Measurements from ENCODE around the gene AGAP2.

The AGAP2 gene

GRCh38 chr12:57724003-57724935, 14.3 kb downstream of the AGAP2 start:
- no peaks in the 10 kb centered on the region for H3K27me3 ChIP-seq (ENCODE audit: insufficient read depth, poor library complexity, severe bottlenecking)
- H3K4me3 ChIP-seq (replicated peaks; ENCODE audit: insufficient read depth, low read length), result no peak overlapping the region
- TF ChIP-seq SPI1 (IDR thresholded peaks at IDR 0.05; ENCODE audit: borderline replicate concordance, low read depth), result no peak
- no peak for DNase-seq (ENCODE audit: low read depth in 1 of 2, low spot score in 1 of 2)
- no peak overlapping the region for H3K27ac ChIP-seq (replicated peaks)

GRCh38 chr12:57723630-57723962, 14.9 kb downstream of the AGAP2 start:
- TF ChIP-seq POLR2AphosphoS5 (IDR thresholded peaks at IDR 0.05; ENCODE audit: low read depth) (no peak), GABPA (IDR thresholded peaks at IDR 0.05; ENCODE audit: low read depth) (no peak), REST (IDR thresholded peaks at IDR 0.05; ENCODE audit: insufficient replicate concordance, low read depth) (no peak), CTCF (IDR thresholded peaks at IDR 0.05; ENCODE audit: insufficient read depth, low read length) (no peak), SPI1 (IDR thresholded peaks at IDR 0.05; ENCODE audit: borderline replicate concordance, low read depth) (no peak)
- DNase-seq (ENCODE audit: low read depth in 1 of 2, low spot score in 1 of 2), result no peak
- no peak overlapping the region for H3K27ac ChIP-seq (replicated peaks)
- H3K4me3 ChIP-seq (replicated peaks; ENCODE audit: insufficient read depth, low read length), result no peak overlapping the region
- H3K27me3 ChIP-seq (ENCODE audit: insufficient read depth, poor library complexity, severe bottlenecking), result no peaks in the 10 kb centered on the region

- DNase-seq (ENCODE audit: low read depth in 1 of 2, low spot score in 1 of 2), result no peak
- Histone ChIP-seq H3K27ac (replicated peaks) (no peak overlapping the region), H3K27me3 (ENCODE audit: insufficient read depth, poor library complexity, severe bottlenecking) (no peaks in the 10 kb centered on the region), H3K4me3 (replicated peaks; ENCODE audit: insufficient read depth, low read length) (no peak overlapping the region)
- TF ChIP-seq REST (IDR thresholded peaks at IDR 0.05; ENCODE audit: insufficient replicate concordance, low read depth), result no peak
- no peak for TF ChIP-seq GABPA (IDR thresholded peaks at IDR 0.05; ENCODE audit: low read depth)
- no peak for TF ChIP-seq CTCF (IDR thresholded peaks at IDR 0.05; ENCODE audit: insufficient read depth, low read length)
- TF ChIP-seq POLR2AphosphoS5 (IDR thresholded peaks at IDR 0.05; ENCODE audit: low read depth), result peak; percentile 7
- no peak for TF ChIP-seq SPI1 (IDR thresholded peaks at IDR 0.05; ENCODE audit: borderline replicate concordance, low read depth)
These were observed 15.6 kb downstream of the AGAP2 start for GRCh38 chr12:57722716-57723629.

Data from HL-60 (cell line).